HEK293 (cell line): ENCODE measurements around the gene PRPF6.
A peak's percentile ranks its signal among the peaks of the same experiment; 100 is the strongest.

ENCODE experiments used
- BCL11B ChIP-seq: fragments of 450-650 bp; formaldehyde crosslinking; IDR thresholded peaks from 2 replicates; pipeline ENCODE4 v1.5.1; 2016; ENCODE audit warnings: low read depth, missing biosample characterization, missing genetic modification characterization
- HOXA7 ChIP-seq: sonication (generic); formaldehyde crosslinking; IDR thresholded peaks from 2 replicates; pipeline ENCODE4 v1.8.1; 2022; ENCODE audit warnings: missing genetic modification reagents, borderline replicate concordance
- HOXC10 ChIP-seq: sonication (generic); formaldehyde crosslinking; IDR thresholded peaks from 2 replicates; pipeline ENCODE4 v1.8.1; 2023; ENCODE audit warnings: mild to moderate bottlenecking, missing genetic modification reagents
- IKZF3 ChIP-seq: fragments of 450-650 bp; IDR thresholded peaks from 2 replicates; pipeline ENCODE4 v1.5.0; 2018; ENCODE audit warnings: missing biosample characterization, mild to moderate bottlenecking, missing genetic modification characterization, moderate library complexity
- KLF7 ChIP-seq: fragments of 450-650 bp; formaldehyde crosslinking; IDR thresholded peaks from 2 replicates; pipeline ENCODE4 v1.5.1; 2016; ENCODE audit warnings: missing biosample characterization, missing genetic modification characterization, borderline replicate concordance
- YY2 ChIP-seq: fragments of 450-650 bp; formaldehyde crosslinking; IDR thresholded peaks from 2 replicates; pipeline ENCODE4 v1.5.1; 2016; ENCODE audit warnings: missing biosample characterization, missing genetic modification characterization
- ZFP41 ChIP-seq: fragments of 450-650 bp; formaldehyde crosslinking; IDR thresholded peaks from 2 replicates; pipeline ENCODE4 v1.5.1; 2016; ENCODE audit warnings: missing biosample characterization, missing genetic modification characterization, borderline replicate concordance
- ZNF114 ChIP-seq: fragments of 450-650 bp; formaldehyde crosslinking; IDR thresholded peaks from 2 replicates; pipeline ENCODE4 v1.5.0; 2017; ENCODE audit warnings: missing biosample characterization, missing genetic modification characterization
- ZNF214 ChIP-seq: fragments of 450-650 bp; formaldehyde crosslinking; IDR thresholded peaks from 2 replicates; pipeline ENCODE4 v1.5.1; 2017; ENCODE audit warnings: missing biosample characterization, mild to moderate bottlenecking, missing genetic modification characterization, borderline replicate concordance
- ZNF292 ChIP-seq: fragments of 450-650 bp; formaldehyde crosslinking; IDR thresholded peaks from 2 replicates; pipeline ENCODE4 v1.5.1; 2016; ENCODE audit warnings: low read depth, missing biosample characterization, missing genetic modification characterization, borderline replicate concordance
- ZNF354C ChIP-seq: fragments of 450-650 bp; formaldehyde crosslinking; IDR thresholded peaks from 2 replicates; pipeline ENCODE4 v1.5.1; 2016; ENCODE audit warnings: missing biosample characterization, missing genetic modification characterization, low read depth, borderline replicate concordance
- ZNF416 ChIP-seq: fragments of 450-650 bp; formaldehyde crosslinking; IDR thresholded peaks from 2 replicates; pipeline ENCODE4 v1.5.1; 2016; ENCODE audit warnings: missing biosample characterization, missing genetic modification characterization
- ZNF426 ChIP-seq: fragments of 450-650 bp; formaldehyde crosslinking; IDR thresholded peaks from 2 replicates; pipeline ENCODE4 v1.5.1; 2017; ENCODE audit warnings: missing biosample characterization, missing genetic modification characterization, mild to moderate bottlenecking, inconsistent platforms, moderate library complexity
- ZNF510 ChIP-seq: fragments of 450-650 bp; formaldehyde crosslinking; IDR thresholded peaks from 2 replicates; pipeline ENCODE4 v1.5.1; 2018; ENCODE audit warnings: mild to moderate bottlenecking, missing genetic modification characterization, missing biosample characterization; ENCODE audit not compliant: insufficient replicate concordance
- ZNF529 ChIP-seq: fragments of 450-650 bp; formaldehyde crosslinking; IDR thresholded peaks from 2 replicates; pipeline ENCODE4 v1.5.1; 2017; ENCODE audit warnings: missing genetic modification characterization, missing biosample characterization; ENCODE audit not compliant: insufficient replicate concordance
- ZNF785 ChIP-seq: fragments of 450-650 bp; formaldehyde crosslinking; IDR thresholded peaks from 2 replicates; pipeline ENCODE4 v1.5.1; 2016; ENCODE audit warnings: missing biosample characterization, missing genetic modification characterization
- ZNF837 ChIP-seq: fragments of 450-650 bp; formaldehyde crosslinking; IDR thresholded peaks from 2 replicates; pipeline ENCODE4 v1.5.1; 2016; ENCODE audit warnings: missing biosample characterization, missing genetic modification characterization
- TF ChIP-seq, protein P1 (sequence below): fragments of 450-650 bp; formaldehyde crosslinking; optimal IDR thresholded peaks from 2 replicates; pipeline ENCODE3; 2016; ENCODE audit warnings: missing biosample characterization, mild to moderate bottlenecking, missing genetic modification characterization
- TF ChIP-seq, protein P2 (sequence below): fragments of 450-650 bp; IDR thresholded peaks from 2 replicates; pipeline ENCODE4 v1.5.1; 2018; ENCODE audit warnings: missing biosample characterization, missing genetic modification characterization
- TF ChIP-seq, protein P3 (sequence below): fragments of 450-650 bp; formaldehyde crosslinking; IDR thresholded peaks from 2 replicates; pipeline ENCODE4 v1.5.1; 2016; ENCODE audit warnings: missing biosample characterization, missing genetic modification characterization
- TF ChIP-seq, protein P4 (sequence below): fragments of 450-650 bp; formaldehyde crosslinking; IDR thresholded peaks from 2 replicates; pipeline ENCODE4 v1.5.1; 2017; ENCODE audit warnings: missing biosample characterization, missing genetic modification characterization
- TF ChIP-seq, protein P5 (sequence below): fragments of 450-650 bp; formaldehyde crosslinking; IDR thresholded peaks from 2 replicates; pipeline ENCODE4 v1.5.1; 2016; ENCODE audit warnings: missing biosample characterization, missing genetic modification characterization
- TF ChIP-seq, protein P6 (sequence below): fragments of 450-650 bp; formaldehyde crosslinking; IDR thresholded peaks from 2 replicates; pipeline ENCODE4 v1.5.1; 2016; ENCODE audit warnings: missing biosample characterization, missing genetic modification characterization

The PRPF6 gene

DNA sequence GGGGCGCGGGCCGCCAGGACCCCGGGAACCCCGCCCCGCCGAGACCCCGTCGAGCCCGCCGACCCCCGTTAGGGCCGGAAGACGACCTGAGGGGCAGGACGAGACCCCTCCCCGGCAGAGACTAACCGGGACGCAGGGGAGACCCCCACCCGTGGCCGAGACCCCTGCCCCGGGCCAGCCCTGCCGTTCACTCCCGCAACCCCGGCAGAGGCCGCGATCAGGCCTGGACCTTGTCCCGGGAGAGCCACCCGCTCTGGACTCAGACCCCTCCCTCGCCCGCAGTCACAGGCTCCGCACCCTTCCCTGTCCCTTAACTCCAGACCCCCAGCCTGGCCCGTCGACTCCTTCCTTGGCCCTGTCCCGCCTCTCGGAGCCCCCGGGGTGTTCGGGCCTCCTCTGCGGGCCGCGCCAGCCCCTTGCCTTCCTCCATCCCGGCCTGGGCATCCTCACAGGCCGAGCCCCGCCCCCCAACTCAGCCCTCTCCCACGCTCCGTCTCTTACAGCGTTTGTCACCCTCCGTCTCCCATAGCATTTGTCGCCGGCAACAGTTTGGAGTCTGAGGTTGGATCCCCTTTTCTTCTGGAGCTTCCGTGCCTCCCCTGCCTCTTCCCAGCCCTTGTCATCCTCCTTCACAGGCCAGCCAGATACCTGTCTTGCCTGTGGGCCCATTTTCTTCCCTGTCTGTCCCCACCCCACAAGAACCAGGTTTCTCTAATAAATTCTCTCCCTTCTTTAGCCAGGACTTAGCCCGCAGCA lies 82.6 kb downstream of the PRPF6 start (continued):
- TF ChIP-seq YY2 (tag by site-specific recombination), result no peak
- TF ChIP-seq, protein P1, sequence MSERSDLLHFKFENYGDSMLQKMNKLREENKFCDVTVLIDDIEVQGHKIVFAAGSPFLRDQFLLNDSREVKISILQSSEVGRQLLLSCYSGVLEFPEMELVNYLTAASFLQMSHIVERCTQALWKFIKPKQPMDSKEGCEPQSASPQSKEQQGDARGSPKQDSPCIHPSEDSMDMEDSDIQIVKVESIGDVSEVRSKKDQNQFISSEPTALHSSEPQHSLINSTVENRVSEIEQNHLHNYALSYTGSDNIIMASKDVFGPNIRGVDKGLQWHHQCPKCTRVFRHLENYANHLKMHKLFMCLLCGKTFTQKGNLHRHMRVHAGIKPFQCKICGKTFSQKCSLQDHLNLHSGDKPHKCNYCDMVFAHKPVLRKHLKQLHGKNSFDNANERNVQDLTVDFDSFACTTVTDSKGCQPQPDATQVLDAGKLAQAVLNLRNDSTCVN (tag by site-specific recombination), result peak; percentile 56
- TF ChIP-seq KLF7 (tag by site-specific recombination), result 0 out of 2 replicates have a peak, but pooled peaks have one; percentile 18
- no peak for TF ChIP-seq HOXC10 (CRISPR knock-in tag)
- TF ChIP-seq ZFP41 (tag by site-specific recombination), result no peak
- TF ChIP-seq ZNF292 (tag by site-specific recombination), result no peak
- TF ChIP-seq ZNF416 (tag by site-specific recombination), result no peak
- no peak for TF ChIP-seq IKZF3 (tag by site-specific recombination)
- TF ChIP-seq HOXA7, result no peak
- no peak for TF ChIP-seq ZNF529
- TF ChIP-seq ZNF426, result no peak
- TF ChIP-seq ZNF837, result no peak
- TF ChIP-seq, protein P2, sequence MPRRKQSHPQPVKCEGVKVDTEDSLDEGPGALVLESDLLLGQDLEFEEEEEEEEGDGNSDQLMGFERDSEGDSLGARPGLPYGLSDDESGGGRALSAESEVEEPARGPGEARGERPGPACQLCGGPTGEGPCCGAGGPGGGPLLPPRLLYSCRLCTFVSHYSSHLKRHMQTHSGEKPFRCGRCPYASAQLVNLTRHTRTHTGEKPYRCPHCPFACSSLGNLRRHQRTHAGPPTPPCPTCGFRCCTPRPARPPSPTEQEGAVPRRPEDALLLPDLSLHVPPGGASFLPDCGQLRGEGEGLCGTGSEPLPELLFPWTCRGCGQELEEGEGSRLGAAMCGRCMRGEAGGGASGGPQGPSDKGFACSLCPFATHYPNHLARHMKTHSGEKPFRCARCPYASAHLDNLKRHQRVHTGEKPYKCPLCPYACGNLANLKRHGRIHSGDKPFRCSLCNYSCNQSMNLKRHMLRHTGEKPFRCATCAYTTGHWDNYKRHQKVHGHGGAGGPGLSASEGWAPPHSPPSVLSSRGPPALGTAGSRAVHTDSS, result no peak
- TF ChIP-seq ZNF114 (tag by site-specific recombination), result no peak
- 0 out of 2 replicates have a peak, but pooled peaks have one; percentile 19 for TF ChIP-seq ZNF785 (tag by site-specific recombination)
- no peak for TF ChIP-seq ZNF354C (tag by site-specific recombination)
- TF ChIP-seq, protein P3, sequence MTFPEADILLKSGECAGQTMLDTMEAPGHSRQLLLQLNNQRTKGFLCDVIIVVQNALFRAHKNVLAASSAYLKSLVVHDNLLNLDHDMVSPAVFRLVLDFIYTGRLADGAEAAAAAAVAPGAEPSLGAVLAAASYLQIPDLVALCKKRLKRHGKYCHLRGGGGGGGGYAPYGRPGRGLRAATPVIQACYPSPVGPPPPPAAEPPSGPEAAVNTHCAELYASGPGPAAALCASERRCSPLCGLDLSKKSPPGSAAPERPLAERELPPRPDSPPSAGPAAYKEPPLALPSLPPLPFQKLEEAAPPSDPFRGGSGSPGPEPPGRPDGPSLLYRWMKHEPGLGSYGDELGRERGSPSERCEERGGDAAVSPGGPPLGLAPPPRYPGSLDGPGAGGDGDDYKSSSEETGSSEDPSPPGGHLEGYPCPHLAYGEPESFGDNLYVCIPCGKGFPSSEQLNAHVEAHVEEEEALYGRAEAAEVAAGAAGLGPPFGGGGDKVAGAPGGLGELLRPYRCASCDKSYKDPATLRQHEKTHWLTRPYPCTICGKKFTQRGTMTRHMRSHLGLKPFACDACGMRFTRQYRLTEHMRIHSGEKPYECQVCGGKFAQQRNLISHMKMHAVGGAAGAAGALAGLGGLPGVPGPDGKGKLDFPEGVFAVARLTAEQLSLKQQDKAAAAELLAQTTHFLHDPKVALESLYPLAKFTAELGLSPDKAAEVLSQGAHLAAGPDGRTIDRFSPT (tag by site-specific recombination), result 0 out of 2 replicates have a peak, but pooled peaks have one; percentile 56
- TF ChIP-seq ZNF510, result no peak
- TF ChIP-seq ZNF214 (tag by site-specific recombination), result no peak
- no peak for TF ChIP-seq BCL11B
- TF ChIP-seq, protein P4, sequence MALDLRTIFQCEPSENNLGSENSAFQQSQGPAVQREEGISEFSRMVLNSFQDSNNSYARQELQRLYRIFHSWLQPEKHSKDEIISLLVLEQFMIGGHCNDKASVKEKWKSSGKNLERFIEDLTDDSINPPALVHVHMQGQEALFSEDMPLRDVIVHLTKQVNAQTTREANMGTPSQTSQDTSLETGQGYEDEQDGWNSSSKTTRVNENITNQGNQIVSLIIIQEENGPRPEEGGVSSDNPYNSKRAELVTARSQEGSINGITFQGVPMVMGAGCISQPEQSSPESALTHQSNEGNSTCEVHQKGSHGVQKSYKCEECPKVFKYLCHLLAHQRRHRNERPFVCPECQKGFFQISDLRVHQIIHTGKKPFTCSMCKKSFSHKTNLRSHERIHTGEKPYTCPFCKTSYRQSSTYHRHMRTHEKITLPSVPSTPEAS (tag by site-specific recombination), result no peak
- TF ChIP-seq, protein P5, sequence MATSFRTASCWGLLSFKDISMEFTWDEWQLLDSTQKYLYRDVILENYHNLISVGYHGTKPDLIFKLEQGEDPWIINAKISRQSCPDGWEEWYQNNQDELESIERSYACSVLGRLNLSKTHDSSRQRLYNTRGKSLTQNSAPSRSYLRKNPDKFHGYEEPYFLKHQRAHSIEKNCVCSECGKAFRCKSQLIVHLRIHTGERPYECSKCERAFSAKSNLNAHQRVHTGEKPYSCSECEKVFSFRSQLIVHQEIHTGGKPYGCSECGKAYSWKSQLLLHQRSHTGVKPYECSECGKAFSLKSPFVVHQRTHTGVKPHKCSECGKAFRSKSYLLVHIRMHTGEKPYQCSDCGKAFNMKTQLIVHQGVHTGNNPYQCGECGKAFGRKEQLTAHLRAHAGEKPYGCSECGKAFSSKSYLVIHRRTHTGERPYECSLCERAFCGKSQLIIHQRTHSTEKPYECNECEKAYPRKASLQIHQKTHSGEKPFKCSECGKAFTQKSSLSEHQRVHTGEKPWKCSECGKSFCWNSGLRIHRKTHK, result no peak
- TF ChIP-seq, protein P6, sequence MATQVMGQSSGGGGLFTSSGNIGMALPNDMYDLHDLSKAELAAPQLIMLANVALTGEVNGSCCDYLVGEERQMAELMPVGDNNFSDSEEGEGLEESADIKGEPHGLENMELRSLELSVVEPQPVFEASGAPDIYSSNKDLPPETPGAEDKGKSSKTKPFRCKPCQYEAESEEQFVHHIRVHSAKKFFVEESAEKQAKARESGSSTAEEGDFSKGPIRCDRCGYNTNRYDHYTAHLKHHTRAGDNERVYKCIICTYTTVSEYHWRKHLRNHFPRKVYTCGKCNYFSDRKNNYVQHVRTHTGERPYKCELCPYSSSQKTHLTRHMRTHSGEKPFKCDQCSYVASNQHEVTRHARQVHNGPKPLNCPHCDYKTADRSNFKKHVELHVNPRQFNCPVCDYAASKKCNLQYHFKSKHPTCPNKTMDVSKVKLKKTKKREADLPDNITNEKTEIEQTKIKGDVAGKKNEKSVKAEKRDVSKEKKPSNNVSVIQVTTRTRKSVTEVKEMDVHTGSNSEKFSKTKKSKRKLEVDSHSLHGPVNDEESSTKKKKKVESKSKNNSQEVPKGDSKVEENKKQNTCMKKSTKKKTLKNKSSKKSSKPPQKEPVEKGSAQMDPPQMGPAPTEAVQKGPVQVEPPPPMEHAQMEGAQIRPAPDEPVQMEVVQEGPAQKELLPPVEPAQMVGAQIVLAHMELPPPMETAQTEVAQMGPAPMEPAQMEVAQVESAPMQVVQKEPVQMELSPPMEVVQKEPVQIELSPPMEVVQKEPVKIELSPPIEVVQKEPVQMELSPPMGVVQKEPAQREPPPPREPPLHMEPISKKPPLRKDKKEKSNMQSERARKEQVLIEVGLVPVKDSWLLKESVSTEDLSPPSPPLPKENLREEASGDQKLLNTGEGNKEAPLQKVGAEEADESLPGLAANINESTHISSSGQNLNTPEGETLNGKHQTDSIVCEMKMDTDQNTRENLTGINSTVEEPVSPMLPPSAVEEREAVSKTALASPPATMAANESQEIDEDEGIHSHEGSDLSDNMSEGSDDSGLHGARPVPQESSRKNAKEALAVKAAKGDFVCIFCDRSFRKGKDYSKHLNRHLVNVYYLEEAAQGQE (tag by site-specific recombination), result no peak
